Non-pigmented ciliary epithelial cell (primary cell): Measurements from ENCODE around the gene DMRTC1.
"Not testable (repeated sequence)": the region's sequence is repeated elsewhere in the genome, so short reads cannot be mapped to it uniquely, and the experiment has no call there.

Experiments
- DNase-seq: peaks from one replicate; pipeline ENCODE4 v3.0.0-alpha.2; 2010; ENCODE audit warnings: low read depth

DMRTC1 gene, protein sequence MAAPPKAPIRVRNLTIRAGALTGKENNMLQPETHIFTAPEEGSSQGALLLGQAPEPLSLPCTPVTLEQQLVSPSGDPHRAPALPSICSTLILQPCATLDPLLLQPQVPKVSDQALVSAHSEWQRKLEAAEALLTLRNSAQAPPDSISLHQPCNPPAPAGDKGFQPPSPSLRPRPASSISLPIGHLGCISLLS

DNA sequence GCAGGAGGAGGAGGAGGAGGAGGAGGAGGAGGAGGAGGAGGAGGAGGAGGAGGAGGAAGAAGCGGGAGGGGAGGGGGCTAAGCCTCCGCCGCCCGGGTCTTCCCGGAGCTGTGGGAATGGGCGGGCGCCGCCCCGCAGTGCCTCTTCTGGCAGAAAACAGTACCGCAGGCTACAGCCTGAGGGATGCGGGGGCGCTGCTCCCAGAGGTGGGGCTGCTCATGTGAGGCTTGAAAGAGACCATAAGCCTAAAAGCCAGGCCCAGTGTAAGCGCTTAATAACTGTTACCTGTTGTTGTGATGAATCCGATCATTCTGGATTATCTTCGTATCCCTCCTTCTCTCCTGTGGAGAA, at the start of gene DMRTC1:
Gene DMRTC1 (minus strand): TSS at position 19 of the 351 bp plus-strand sequence. CDS start 68,143 bp downstream, outside the sequence.
- not testable (repeated sequence) for DNase-seq

DNA sequence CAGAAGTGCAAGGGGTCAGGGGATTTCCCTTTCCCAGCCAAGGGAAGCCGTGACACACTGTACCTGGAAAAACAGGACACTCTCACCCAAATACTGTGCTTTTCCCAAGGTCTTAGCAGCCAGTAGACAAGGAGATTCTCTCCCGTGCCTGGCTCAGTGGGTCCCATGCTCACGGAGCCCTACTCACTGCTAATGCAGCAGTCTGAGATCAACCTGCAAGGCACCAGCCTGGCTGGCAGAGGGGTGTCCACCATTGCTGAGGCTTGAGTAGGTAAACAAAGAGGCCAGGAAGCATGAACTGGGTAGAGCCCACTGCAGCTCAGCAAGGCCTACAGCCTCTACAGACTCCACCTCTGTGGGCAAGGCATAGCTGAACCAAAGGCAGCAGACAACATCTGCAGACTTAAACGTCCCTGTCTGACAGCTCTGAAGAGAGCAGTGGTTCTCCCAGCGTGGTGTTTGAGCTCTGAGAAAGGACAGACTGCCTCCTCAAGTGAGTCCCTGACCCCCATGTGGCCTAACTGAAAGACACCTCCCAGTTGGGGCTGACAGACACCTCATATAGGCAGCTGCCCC, 37.3 kb upstream of the DMRTC1 start:
- DNase-seq = not testable (repeated sequence)

- DNase-seq = not testable (repeated sequence)
These were observed 31.2 kb upstream of the DMRTC1 start for GRCh38 chrX:72974885-72975284.

GRCh38 chrX:72971859-72972258, 28.2 kb upstream of the DMRTC1 start:
- DNase-seq = not testable (repeated sequence)

- not testable (repeated sequence) for DNase-seq
These were observed 16.3 kb upstream of the DMRTC1 start for GRCh38 chrX:72959971-72960370.

DNA sequence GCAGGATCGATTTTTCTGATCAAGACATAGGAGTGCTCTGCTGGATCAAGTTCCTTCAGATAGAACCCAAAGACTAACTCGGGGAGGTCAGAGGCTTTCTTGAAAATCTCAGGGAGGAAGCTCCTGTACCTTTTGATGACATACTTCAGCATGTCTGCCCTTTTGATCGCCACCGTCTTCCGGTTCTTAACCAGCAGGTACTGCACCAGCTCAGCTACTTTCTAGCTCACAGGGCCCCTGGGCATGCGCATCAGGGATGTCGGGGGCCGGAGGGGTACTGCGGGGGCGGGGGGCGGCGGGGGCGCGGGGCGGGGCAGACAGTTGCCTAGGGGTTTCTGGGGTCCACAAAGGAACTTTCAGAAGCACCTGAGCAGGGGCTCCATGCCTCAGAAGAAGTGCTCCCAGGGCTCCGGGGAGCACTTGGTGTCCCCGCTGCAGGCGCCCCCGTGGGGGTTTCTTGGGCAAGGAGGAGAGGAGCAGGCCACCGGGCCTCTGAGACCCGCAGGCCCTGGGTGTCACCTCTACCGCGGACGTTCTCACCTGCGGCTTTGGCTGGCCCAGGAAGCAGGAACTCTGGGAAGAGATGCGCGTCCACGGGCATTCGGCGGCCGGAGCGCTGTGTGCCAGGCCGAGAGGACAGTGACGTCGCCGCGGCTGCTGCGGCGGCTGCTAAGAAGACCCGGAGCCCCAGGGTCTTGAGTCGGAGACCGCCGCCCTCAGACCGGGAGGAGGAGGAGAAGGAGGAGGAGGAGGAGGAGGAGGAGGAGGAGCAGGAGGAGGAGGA, 410 bp downstream of the DMRTC1 start:
- DNase-seq = not testable (repeated sequence)

GRCh38 chrX:72942272-72942671, 1.4 kb downstream of the DMRTC1 start:
- DNase-seq = not testable (repeated sequence)

- not testable (repeated sequence) for DNase-seq
These were observed 5.7 kb downstream of the DMRTC1 start, which contains the start of gene FAM236A for GRCh38 chrX:72937906-72938305. Gene FAM236A, plus strand, starts transcription at chrX:72938206. Its CDS starts 57 bp downstream, at chrX:72938263.

- DNase-seq = not testable (repeated sequence)
These were observed 6.7 kb downstream of the DMRTC1 start for GRCh38 chrX:72936882-72937455.

DNA sequence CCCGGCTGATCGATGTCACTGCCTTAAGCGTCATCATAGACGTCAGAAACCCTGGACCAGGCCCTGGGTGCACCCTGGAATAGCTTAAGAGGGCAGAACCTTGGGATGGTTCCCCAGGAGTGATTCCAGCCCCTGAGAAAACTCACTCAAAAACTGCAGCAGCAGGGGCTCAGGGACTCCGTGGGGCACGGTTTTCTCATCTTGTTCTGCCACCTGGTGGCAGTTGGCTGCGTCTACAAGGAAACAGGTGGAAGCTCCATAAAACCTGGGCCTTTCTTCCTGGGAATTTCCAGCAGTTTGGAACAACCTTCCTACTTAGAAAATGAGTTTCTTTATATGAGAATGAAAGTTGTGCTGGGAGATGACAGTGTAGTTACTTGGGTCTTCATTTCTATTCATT, 7.2 kb downstream of the DMRTC1 start:
- DNase-seq = not testable (repeated sequence)

GRCh38 chrX:72932283-72932682, 11.4 kb downstream of the DMRTC1 start:
- DNase-seq = not testable (repeated sequence)

DNA sequence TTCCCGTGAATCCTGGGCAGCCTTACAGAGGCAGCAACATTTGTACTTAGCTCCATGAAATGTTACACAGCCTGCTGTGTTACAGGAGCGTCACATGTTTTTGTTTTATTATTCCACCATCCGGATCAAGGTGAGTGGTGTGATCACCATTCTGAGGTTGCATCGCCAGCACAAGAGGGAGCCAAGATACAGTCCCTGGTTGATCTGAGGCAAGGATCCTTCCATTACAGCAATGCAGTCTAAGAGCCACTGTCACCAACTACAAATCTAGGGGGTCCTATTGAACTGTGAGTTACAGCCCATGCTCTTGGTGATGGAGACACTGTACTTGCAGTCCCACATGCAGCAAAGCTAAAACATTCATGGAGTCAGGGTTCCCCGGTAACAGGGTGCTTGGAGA, 27.5 kb downstream of the DMRTC1 start:
- DNase-seq = not testable (repeated sequence)

- not testable (repeated sequence) for DNase-seq
These were observed 31.3 kb downstream of the DMRTC1 start, which contains the start of gene FAM236C for GRCh38 chrX:72912315-72912714. Gene FAM236C, plus strand, starts transcription at chrX:72912615. Its CDS starts 100 bp downstream, at chrX:72912715.

GRCh38 chrX:72889740-72890139, 53.9 kb downstream of the DMRTC1 start:
- DNase-seq = not testable (repeated sequence)

DNA sequence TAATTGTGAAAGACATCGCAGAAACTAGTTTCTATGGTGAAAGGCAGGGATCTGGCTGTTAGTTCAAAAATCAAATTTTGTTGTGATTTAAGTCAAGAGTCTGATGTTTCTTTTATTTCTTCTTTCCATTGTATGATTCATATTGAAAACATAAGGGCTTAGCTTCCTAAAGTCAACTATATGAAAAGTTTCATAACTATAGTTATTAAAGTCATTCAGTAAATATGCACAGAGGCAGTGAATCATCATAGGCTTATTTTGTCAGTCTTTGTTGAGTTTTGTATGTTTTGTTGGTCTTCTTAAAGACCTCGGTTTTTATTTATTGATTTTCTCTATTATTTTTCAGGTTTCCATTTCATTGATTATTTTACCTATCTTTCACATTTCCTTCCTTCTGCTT, 60.7 kb downstream of the DMRTC1 start:
- not testable (repeated sequence) for DNase-seq

DNA sequence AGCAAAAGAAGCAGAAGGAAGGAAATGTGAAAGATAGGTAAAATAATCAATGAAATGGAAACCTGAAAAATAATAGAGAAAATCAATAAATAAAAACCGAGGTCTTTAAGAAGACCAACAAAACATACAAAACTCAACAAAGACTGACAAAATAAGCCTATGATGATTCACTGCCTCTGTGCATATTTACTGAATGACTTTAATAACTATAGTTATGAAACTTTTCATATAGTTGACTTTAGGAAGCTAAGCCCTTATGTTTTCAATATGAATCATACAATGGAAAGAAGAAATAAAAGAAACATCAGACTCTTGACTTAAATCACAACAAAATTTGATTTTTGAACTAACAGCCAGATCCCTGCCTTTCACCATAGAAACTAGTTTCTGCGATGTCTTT, 106.1 kb downstream of the DMRTC1 start:
- not testable (repeated sequence) for DNase-seq

DNA sequence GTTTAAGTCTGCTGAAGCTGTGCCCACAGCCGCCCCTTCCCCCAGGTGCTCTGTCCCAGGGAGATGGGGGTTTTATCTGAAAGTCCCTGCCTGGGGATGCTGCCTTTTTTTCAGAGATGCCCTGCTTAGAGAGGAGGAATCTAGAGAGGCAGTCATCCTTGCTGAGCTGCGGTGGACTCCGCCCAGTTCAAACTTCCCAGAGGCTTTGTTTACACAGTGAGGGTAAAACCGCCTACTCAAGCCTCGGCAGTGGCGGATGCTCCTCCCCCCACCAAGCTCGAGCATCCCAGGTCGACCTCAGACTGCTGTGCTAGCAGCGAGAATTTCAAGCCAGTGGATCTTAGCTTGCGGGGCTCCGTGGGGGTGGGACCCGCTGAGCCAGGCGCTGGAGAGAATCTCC, 112.9 kb downstream of the DMRTC1 start:
- DNase-seq = not testable (repeated sequence)
